OCI-LY3 (cell line): Measurements from ENCODE around the gene FSIP1.

Source experiments
- H2AFZ ChIP-seq: fragments of 200-600, 300-600 bp; shearing (Covaris generic); 2 replicates; pipeline ENCODE4 v1.6.0; 2014; ENCODE audit warnings: antibody characterized with exemption, low read depth, low read length
- H3K27ac ChIP-seq: fragments of 200-600, 300-600 bp; sonication (generic); 2 replicates; pipeline ENCODE4 v1.5.1; 2014; ENCODE audit warnings: mild to moderate bottlenecking, low read length, moderate library complexity, mixed read lengths
- H3K27me3 ChIP-seq: fragments of 200-600, 300-600 bp; sonication (generic); 2 replicates; pipeline ENCODE4 v1.6.1; 2014; ENCODE audit warnings: low read depth, low read length, mixed read lengths
- H3K36me3 ChIP-seq: fragments of 200-600, 300-600 bp; sonication (generic); replicated peaks from 2 replicates; pipeline ENCODE3; 2014; ENCODE audit warnings: low read depth, low read length, mixed read lengths
- H3K4me1 ChIP-seq: fragments of 300-600, 200-600 bp; sonication (generic); 2 replicates; pipeline ENCODE4 v1.6.1; 2014; ENCODE audit warnings: low read length, mixed read lengths
- H3K4me2 ChIP-seq: fragments of 200-600, 300-600 bp; sonication (generic); 2 replicates; pipeline ENCODE4 v1.6.1; 2014; ENCODE audit warnings: low read length, mixed read lengths
- H3K4me3 ChIP-seq: fragments of 300-600, 200-600 bp; sonication (generic); 2 replicates; pipeline ENCODE4 v1.5.1; 2014; ENCODE audit warnings: antibody characterized with exemption, mild to moderate bottlenecking, low read length, moderate library complexity
- H3K79me2 ChIP-seq: fragments of 300-600, 200-600 bp; shearing (Covaris generic); 2 replicates; pipeline ENCODE4 v1.6.1; 2014; ENCODE audit warnings: mild to moderate bottlenecking, low read length, mixed read lengths
- H3K9ac ChIP-seq: fragments of 300-600, 200-600 bp; shearing (Covaris generic); 2 replicates; pipeline ENCODE4 v1.6.0; 2014; ENCODE audit warnings: mild to moderate bottlenecking, low read length, moderate library complexity
- H3K9me3 ChIP-seq: fragments of 200-600, 300-600 bp; shearing (Covaris generic); 2 replicates; pipeline ENCODE4 v1.6.1; 2014; ENCODE audit warnings: low read length, mixed read lengths; ENCODE audit not compliant: insufficient read depth
- H4K20me1 ChIP-seq: fragments of 200-600, 300-600 bp; sonication (generic); 2 replicates; pipeline ENCODE4 v1.6.1; 2016; ENCODE audit warnings: low read length, mixed read lengths; ENCODE audit not compliant: insufficient read depth
- CTCF ChIP-seq: fragments of 200-600, 300-600 bp; sonication (generic); IDR thresholded peaks from 2 replicates; pipeline ENCODE4 v1.5.1; 2014; ENCODE audit warnings: antibody characterized with exemption, low read length, low read depth
- EZH2phosphoT487 ChIP-seq: fragments of 200-600 bp; shearing (Covaris generic); IDR thresholded peaks from 2 replicates; pipeline ENCODE4 v1.6.1; 2018; ENCODE audit warnings: antibody characterized with exemption, mixed run types, low read depth

Gene FSIP1

GRCh38 chr15:39610665-39611064, 172.0 kb downstream of the FSIP1 start:
- H3K9me3 ChIP-seq = peaks cover 30% of the 10 kb centered on the region
- H3K4me2 ChIP-seq = no peak overlapping the region
- no peak overlapping the region for H3K27ac ChIP-seq
- no peaks in the 10 kb centered on the region for H3K79me2 ChIP-seq
- no peaks in the 10 kb centered on the region for H3K27me3 ChIP-seq
- no peak overlapping the region for H3K4me3 ChIP-seq
- H3K36me3 ChIP-seq = peaks cover 45% of the 10 kb centered on the region
- no peak overlapping the region for H2AFZ ChIP-seq
- peaks cover 7% of the 10 kb centered on the region; the same call in 1 of the 2 replicates for H3K4me1 ChIP-seq
- H4K20me1 ChIP-seq = no peaks in the 10 kb centered on the region
- TF ChIP-seq EZH2phosphoT487 = no peak
- TF ChIP-seq CTCF = no peak
- H3K9ac ChIP-seq = no peak overlapping the region

DNA sequence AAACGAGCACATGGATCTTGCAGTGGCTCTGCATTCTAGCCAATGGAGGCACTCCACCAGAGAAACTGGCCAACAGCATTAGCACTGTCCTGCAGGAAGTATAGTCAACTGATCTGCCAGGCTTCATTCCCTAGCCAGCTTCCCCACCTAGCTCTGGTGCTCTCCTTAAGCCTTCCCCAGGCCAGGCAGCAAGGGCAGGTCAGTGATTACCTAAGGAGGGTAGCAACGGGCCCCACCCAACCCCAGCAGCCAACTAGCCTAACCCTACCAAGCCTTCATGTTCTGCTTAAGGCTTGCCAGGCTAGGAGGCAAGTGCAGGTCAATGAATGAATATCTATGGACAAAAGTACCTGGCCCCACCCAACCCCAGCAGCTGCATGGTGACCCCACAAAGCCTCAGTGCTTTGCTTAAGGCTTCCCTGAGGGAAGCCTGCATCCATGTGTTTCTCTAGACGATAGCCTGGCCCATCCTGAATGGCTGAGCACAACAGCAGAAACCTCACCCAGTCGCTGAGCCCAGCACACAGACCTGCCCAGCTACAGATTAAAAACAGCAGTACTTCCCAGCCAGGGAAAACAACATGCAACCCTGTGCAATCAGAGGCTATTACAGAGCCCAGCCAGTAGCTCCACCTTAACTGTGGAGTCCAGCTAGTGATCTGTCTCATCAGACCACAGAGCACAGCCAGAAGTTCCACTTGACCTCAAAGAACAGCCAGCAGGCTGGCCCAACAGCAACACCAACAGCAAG, 173.3 kb downstream of the FSIP1 start:
- H3K9ac ChIP-seq = no peak overlapping the region
- H3K79me2 ChIP-seq = no peaks in the 10 kb centered on the region
- H3K9me3 ChIP-seq = peaks cover 23% of the 10 kb centered on the region
- H3K4me2 ChIP-seq = no peak overlapping the region
- H3K4me1 ChIP-seq = peaks cover 5% of the 10 kb centered on the region; the same call in 1 of the 2 replicates
- no peak overlapping the region for H2AFZ ChIP-seq
- H3K27ac ChIP-seq = no peak overlapping the region
- no peaks in the 10 kb centered on the region for H3K27me3 ChIP-seq
- no peak overlapping the region for H3K4me3 ChIP-seq
- no peak for TF ChIP-seq CTCF
- TF ChIP-seq EZH2phosphoT487 = no peak
- peaks cover 37% of the 10 kb centered on the region for H3K36me3 ChIP-seq
- no peaks in the 10 kb centered on the region for H4K20me1 ChIP-seq

DNA sequence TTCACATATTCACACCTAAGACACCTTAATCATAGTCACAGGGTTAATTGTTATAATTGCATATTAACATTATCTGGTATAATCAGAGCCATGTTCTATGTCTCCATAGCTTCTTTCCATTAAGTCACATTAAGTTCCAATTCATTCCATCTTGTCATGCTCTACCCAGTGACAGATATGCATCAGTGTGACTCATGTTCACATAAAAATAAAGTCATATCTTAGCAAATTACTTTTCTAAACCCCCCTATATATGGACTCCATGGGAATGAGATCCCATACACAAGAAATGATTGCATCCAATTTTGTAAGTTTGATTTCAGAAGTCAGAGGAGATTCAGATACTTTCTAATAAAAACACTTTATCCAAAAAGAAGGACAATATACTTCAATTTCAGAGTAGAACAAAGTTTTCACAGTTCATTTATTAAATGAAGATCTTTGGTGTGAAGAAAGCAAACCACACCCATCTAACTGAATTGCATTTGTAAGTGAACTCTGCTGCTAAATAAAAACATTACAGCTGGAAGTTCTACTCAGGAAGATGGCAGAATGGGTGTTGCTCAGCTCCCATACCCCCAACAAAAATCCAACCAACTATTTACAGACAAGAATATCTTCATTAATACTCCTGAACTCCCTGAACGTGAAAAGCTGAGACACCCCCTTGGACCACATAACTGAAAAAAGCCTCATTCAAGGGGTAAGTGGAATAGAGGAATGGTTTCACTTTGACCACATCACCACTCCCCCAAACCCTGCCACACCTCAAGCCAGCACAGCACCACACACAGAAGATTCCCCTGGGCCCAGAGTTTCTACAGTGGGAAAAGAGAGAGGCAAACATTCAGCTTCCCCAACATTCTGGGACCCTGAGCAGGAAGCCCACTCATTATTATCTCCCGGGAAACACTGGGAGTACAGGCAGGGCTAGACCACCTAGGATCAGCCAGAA, 174.2 kb downstream of the FSIP1 start:
- Histone ChIP-seq H3K9ac (no peak overlapping the region), H3K9me3 (peaks cover 23% of the 10 kb centered on the region), H3K36me3 (peaks cover 31% of the 10 kb centered on the region), H3K4me2 (no peak overlapping the region), H2AFZ (no peak overlapping the region), H3K4me3 (no peak overlapping the region), H3K79me2 (no peaks in the 10 kb centered on the region), H3K27me3 (no peaks in the 10 kb centered on the region), H3K4me1 (no peaks in the 10 kb centered on the region), H3K27ac (no peak overlapping the region), H4K20me1 (no peaks in the 10 kb centered on the region)
- TF ChIP-seq CTCF (no peak), EZH2phosphoT487 (no peak)

DNA sequence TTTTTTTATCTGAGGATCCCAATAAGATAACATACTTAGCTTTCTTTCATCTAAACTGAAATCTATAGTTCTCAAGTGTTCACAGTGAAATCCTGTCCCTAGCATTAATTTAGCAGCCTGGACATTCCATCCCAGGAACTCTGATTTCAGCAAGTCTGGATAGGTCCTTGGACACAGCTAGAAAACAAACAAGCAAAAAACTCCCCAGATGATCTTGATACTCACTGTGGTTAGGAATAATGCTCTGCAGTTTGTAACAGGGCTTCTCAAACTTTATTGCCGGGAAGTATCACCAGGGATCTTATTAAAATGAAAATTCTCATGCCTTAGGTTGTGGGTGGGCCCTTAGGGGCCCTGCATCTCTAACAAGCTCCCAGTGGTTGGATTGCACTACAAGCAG, 177.5 kb downstream of the FSIP1 start:
- no peak overlapping the region for H3K4me3 ChIP-seq
- no peak overlapping the region for H3K27ac ChIP-seq
- TF ChIP-seq EZH2phosphoT487 (no peak), CTCF (no peak)
- H3K4me1 ChIP-seq = peaks cover 7% of the 10 kb centered on the region
- no peak overlapping the region for H2AFZ ChIP-seq
- H3K79me2 ChIP-seq = no peaks in the 10 kb centered on the region
- no peak overlapping the region for H3K9ac ChIP-seq
- peaks cover 8% of the 10 kb centered on the region; the same call in 1 of the 2 replicates for H3K9me3 ChIP-seq
- no peak overlapping the region for H3K4me2 ChIP-seq
- no peaks in the 10 kb centered on the region for H3K27me3 ChIP-seq
- peaks cover 5% of the 10 kb centered on the region for H3K36me3 ChIP-seq
- H4K20me1 ChIP-seq = no peaks in the 10 kb centered on the region
